H1 (cell line): ENCODE measurements around the gene CD276. TPM values are rescaled to one million over a fixed set of nuclear protein-coding genes. Genes with fewer than 3 reads are reported as not detected.

Source experiments
- CTCF ChIA-PET: fragments of 300-600 bp; sonication (Branson Sonifier 250); formaldehyde crosslinking; loops from one replicate; lab custom pipeline; 2021; ENCODE audit not compliant: partially characterized antibody; lab: Charles Lee
- POLR2A ChIA-PET: fragments of 300-600 bp; sonication (Branson Sonifier 250); formaldehyde crosslinking; loops from one replicate; lab custom pipeline; 2021; ENCODE audit warnings: inconsistent platforms; ENCODE audit not compliant: partially characterized antibody; lab: Charles Lee
- DNase-seq, 2 experiments: peaks; one replicate each; pipeline versions ENCODE4 v3.0.0 to v3.0.0-alpha.2; 2010 to 2022; ENCODE audit warnings: low spot score in 2 of 2, low read depth in 1 of 2, mixed read lengths in 1 of 2
- FAIRE-seq: peaks from 2 replicates; lab custom pipeline; 2011; peaks lifted over from hg19 to GRCh38; lab: Jason Lieb, UNC
- H2AFZ ChIP-seq: 2 replicates; pipeline ENCODE4 v1.8.1; 2012; ENCODE audit warnings: low read length, inconsistent platforms
- H2AK5ac ChIP-seq: 2 replicates; pipeline ENCODE4 v1.6.1; 2013; ENCODE audit warnings: low read depth, low read length
- H2BK120ac ChIP-seq: replicated peaks from 2 replicates; pipeline ENCODE3; 2013; ENCODE audit warnings: low read depth, low read length, inconsistent platforms
- H2BK12ac ChIP-seq: 2 replicates; pipeline ENCODE4 v1.6.1; 2013; ENCODE audit warnings: low read depth, low read length
- H2BK15ac ChIP-seq: 2 replicates; pipeline ENCODE4 v1.6.1; 2013; ENCODE audit warnings: low read length
- H2BK20ac ChIP-seq: 2 replicates; pipeline ENCODE4 v1.6.1; 2013; ENCODE audit warnings: low read length
- H2BK5ac ChIP-seq: 2 replicates; pipeline ENCODE4 v1.6.1; 2013; ENCODE audit warnings: low read depth, low read length
- H3K14ac ChIP-seq: 2 replicates; pipeline ENCODE4 v1.6.1; 2013; ENCODE audit warnings: inconsistent platforms; ENCODE audit not compliant: insufficient read length
- H3K18ac ChIP-seq: 2 replicates; pipeline ENCODE4 v1.6.1; 2013; ENCODE audit warnings: low read length; ENCODE audit errors: extremely low read depth
- H3K23ac ChIP-seq: 2 replicates; pipeline ENCODE4 v1.6.1; 2013; ENCODE audit warnings: inconsistent platforms; ENCODE audit not compliant: insufficient read length
- H3K23me2 ChIP-seq: 2 replicates; pipeline ENCODE4 v1.6.1; 2013; ENCODE audit warnings: low read depth, low read length
- H3K27ac ChIP-seq: 2 replicates; pipeline ENCODE4 v1.6.1; 2011; ENCODE audit warnings: low read depth, low read length, inconsistent platforms
- H3K27me3 ChIP-seq, 4 experiments: replicated peaks in 1 of 4; 1 replicate in 1 of 4; 2 replicates in 3 of 4; pipeline versions ENCODE4 v1.6.1 to v1.8.1; 2011 to 2013; ENCODE audit warnings: low read length in 3 of 4, mild to moderate bottlenecking in 3 of 4, inconsistent platforms in 2 of 4, mixed read lengths in 2 of 4, moderate library complexity in 1 of 4; ENCODE audit not compliant: control insufficient read depth in 3 of 4, insufficient read depth in 3 of 4; ENCODE audit errors: extremely low read depth in 1 of 4
- H3K36me3 ChIP-seq, 4 experiments: 2 replicates each; pipeline versions ENCODE4 v1.6.1 to v1.8.1; 2011 to 2013; ENCODE audit warnings: mild to moderate bottlenecking in 4 of 4, low read length in 3 of 4, moderate library complexity in 2 of 4, control low read depth in 1 of 4, inconsistent platforms in 1 of 4; ENCODE audit not compliant: insufficient read depth in 4 of 4, control insufficient read depth in 2 of 4
- H3K4ac ChIP-seq: replicated peaks from 2 replicates; pipeline ENCODE3; 2013; ENCODE audit warnings: low read length, low read depth, mixed read lengths, inconsistent platforms; ENCODE audit not compliant: insufficient read length
- H3K4me1 ChIP-seq, 4 experiments: replicated peaks in 1 of 4; 1 replicate in 1 of 4; 2 replicates in 3 of 4; pipeline versions ENCODE4 v1.6.1 to v1.8.1; 2011 to 2013; ENCODE audit warnings: low read length in 3 of 4, inconsistent platforms in 2 of 4, mixed read lengths in 1 of 4; ENCODE audit not compliant: insufficient read depth in 4 of 4, control insufficient read depth in 3 of 4
- H3K4me2 ChIP-seq, 2 experiments: 2 replicates each; pipeline versions ENCODE4 v1.6.1 to v1.8.1; 2011 to 2013; ENCODE audit warnings: low read depth in 2 of 2, low read length in 2 of 2, control low read depth in 1 of 2, inconsistent platforms in 1 of 2, mild to moderate bottlenecking in 1 of 2; ENCODE audit not compliant: insufficient read depth in 1 of 2
- H3K4me3 ChIP-seq, 4 experiments: fragments of 200-600, 300-600 bp in 1 of 4; sonication (generic), shearing (Covaris generic), sonication (Bioruptor Twin) in 1 of 4; 2 replicates each; pipeline versions ENCODE4 v1.5.1 to v1.8.1; 2011 to 2016; ENCODE audit warnings: low read length in 4 of 4, low read depth in 3 of 4, control low read depth in 2 of 4, inconsistent platforms in 2 of 4, mild to moderate bottlenecking in 2 of 4, mixed read lengths in 1 of 4, moderate library complexity in 1 of 4; ENCODE audit not compliant: insufficient read depth in 2 of 4; ENCODE audit errors: extremely low read depth in 1 of 4
- H3K56ac ChIP-seq: replicated peaks from 2 replicates; pipeline ENCODE3; 2013; ENCODE audit warnings: low read depth, mild to moderate bottlenecking, mixed read lengths, low read length, inconsistent platforms; ENCODE audit not compliant: insufficient read length
- H3K79me1 ChIP-seq: 2 replicates; pipeline ENCODE4 v1.6.1; 2013; ENCODE audit warnings: low read depth, low read length, control low read depth
- H3K79me2 ChIP-seq, 2 experiments: 2 replicates each; pipeline versions ENCODE4 v1.6.1 to v1.8.1; 2012 to 2013; ENCODE audit warnings: low read length in 2 of 2, mild to moderate bottlenecking in 2 of 2, inconsistent platforms in 1 of 2; ENCODE audit not compliant: insufficient read depth in 2 of 2, control insufficient read depth in 1 of 2
- H3K9ac ChIP-seq, 4 experiments: replicated peaks in 1 of 4; 1 replicate in 1 of 4; 2 replicates in 3 of 4; pipeline versions ENCODE4 v1.6.1 to v1.8.1; 2011 to 2013; ENCODE audit warnings: low read depth in 3 of 4, low read length in 3 of 4, control low read depth in 2 of 4, mild to moderate bottlenecking in 2 of 4, moderate library complexity in 2 of 4, inconsistent platforms in 1 of 4; ENCODE audit errors: extremely low read depth in 1 of 4
- H3K9me3 ChIP-seq, 2 experiments: 2 replicates each; pipeline versions ENCODE4 v1.6.1 to v1.8.1; 2012 to 2013; ENCODE audit warnings: mild to moderate bottlenecking in 2 of 2, moderate library complexity in 2 of 2, control low read depth in 1 of 2, inconsistent platforms in 1 of 2, low read depth in 1 of 2, low read length in 1 of 2, mixed read lengths in 1 of 2; ENCODE audit not compliant: insufficient read depth in 2 of 2
- H4K20me1 ChIP-seq, 2 experiments: replicated peaks in 1 of 2; 2 replicates each; pipeline versions ENCODE3 to v1.8.1; 2011 to 2013; ENCODE audit warnings: inconsistent platforms in 2 of 2, low read length in 2 of 2, mild to moderate bottlenecking in 1 of 2; ENCODE audit not compliant: insufficient read depth in 2 of 2, control insufficient read depth in 1 of 2
- H4K5ac ChIP-seq: 2 replicates; pipeline ENCODE4 v1.6.1; 2013; ENCODE audit warnings: low read length, low read depth, mixed read lengths, inconsistent platforms; ENCODE audit not compliant: insufficient read length
- H4K8ac ChIP-seq: 2 replicates; pipeline ENCODE4 v1.8.0; 2013; ENCODE audit warnings: mild to moderate bottlenecking, moderate library complexity, low read length, inconsistent platforms; ENCODE audit not compliant: insufficient read depth; ENCODE audit errors: extremely low read depth
- H4K91ac ChIP-seq: replicated peaks from 2 replicates; pipeline ENCODE3; 2013; ENCODE audit warnings: low read length, mixed read lengths, inconsistent platforms; ENCODE audit not compliant: insufficient read length
- ASH2L ChIP-seq: fragments of 200-600, 300-600 bp; sonication (generic); IDR thresholded peaks from one replicate; pipeline ENCODE4 v1.7.1; 2017; ENCODE audit warnings: low read length
- EGR1 ChIP-seq: IDR thresholded peaks from 2 replicates; pipeline ENCODE4 v1.6.1; 2011; ENCODE audit warnings: low read depth, low read length, borderline replicate concordance
- KDM1A ChIP-seq: fragments of 200-600, 300-600 bp; sonication (generic); IDR thresholded peaks from 2 replicates; pipeline ENCODE4 v1.7.1; 2016; ENCODE audit warnings: mild to moderate bottlenecking, low read length, borderline replicate concordance
- KDM4A ChIP-seq: IDR thresholded peaks from one replicate; pipeline ENCODE4 v1.7.1; 2012; ENCODE audit warnings: low read depth, mild to moderate bottlenecking, moderate library complexity, low read length, inconsistent platforms; ENCODE audit not compliant: severe bottlenecking
- MAFK ChIP-seq: IDR thresholded peaks from 2 replicates; pipeline ENCODE4 v1.6.1; 2012; ENCODE audit warnings: low read depth, mild to moderate bottlenecking, improper control_type of control experiment, low read length
- NRF1 ChIP-seq: IDR thresholded peaks from 2 replicates; pipeline ENCODE4 v1.6.1; 2011; ENCODE audit warnings: mild to moderate bottlenecking, low read depth, low read length, improper control_type of control experiment
- POLR2A ChIP-seq, 2 experiments: IDR thresholded peaks; 1 replicate in 1 of 2; 2 replicates in 1 of 2; pipeline ENCODE4 v1.6.1; 2011; ENCODE audit warnings: low read depth in 2 of 2, low read length in 2 of 2, mild to moderate bottlenecking in 2 of 2; ENCODE audit errors: control extremely low read depth in 1 of 2
- RBBP5 ChIP-seq: IDR thresholded peaks from 2 replicates; pipeline ENCODE4 v1.7.1; 2012; ENCODE audit warnings: low read depth, mild to moderate bottlenecking, inconsistent platforms, low read length, moderate library complexity, borderline replicate concordance
- RXRA ChIP-seq: IDR thresholded peaks from 2 replicates; pipeline ENCODE4 v1.6.1; 2011; ENCODE audit warnings: low read depth, mild to moderate bottlenecking, low read length, moderate library complexity; ENCODE audit not compliant: insufficient read depth
- SP1 ChIP-seq: IDR thresholded peaks from 2 replicates; pipeline ENCODE4 v1.6.1; 2011; ENCODE audit warnings: low read depth, low read length
- SRF ChIP-seq: IDR thresholded peaks from 2 replicates; pipeline ENCODE4 v1.6.1; 2011; ENCODE audit warnings: mild to moderate bottlenecking, low read depth, low read length, moderate library complexity
- TAF1 ChIP-seq: IDR thresholded peaks from 2 replicates; pipeline ENCODE4 v1.6.1; 2011; ENCODE audit warnings: mild to moderate bottlenecking, low read depth, low read length
- TCF12 ChIP-seq: IDR thresholded peaks from 2 replicates; pipeline ENCODE4 v1.6.1; 2011; ENCODE audit warnings: low read depth, mild to moderate bottlenecking, low read length
- TEAD4 ChIP-seq: IDR thresholded peaks from 2 replicates; pipeline ENCODE4 v1.6.1; 2012; ENCODE audit warnings: low read depth, low read length, inconsistent platforms, mixed read lengths
- YY1 ChIP-seq: IDR thresholded peaks from 2 replicates; pipeline ENCODE4 v1.6.1; 2011; ENCODE audit warnings: low read depth, mild to moderate bottlenecking, low read length
- WGBS, 2 experiments: shearing (Covaris generic) in 1 of 2; methylation state at CpG; one replicate each; pipeline versions ENCODE4 v1.1.6 to v1.1.7; 2013 to 2015; ENCODE audit warnings: low lambda C conversion rate in 2 of 2, mixed read lengths in 2 of 2, inconsistent platforms in 1 of 2, low coverage in 1 of 2, missing lambda C conversion rate in 1 of 2; ENCODE audit not compliant: insufficient replicate concordance in 2 of 2, insufficient coverage in 1 of 2, insufficient read length in 1 of 2; ENCODE audit errors: extremely low coverage in 1 of 2, missing lambda C conversion rate in 1 of 2; 5-methylcytosine and 5-hydroxymethylcytosine counted together
- polyA plus RNA-seq, 7 experiments: library from polyadenylated mRNA; depleted of rRNA in 3 of 7; stranded (reverse) in 5 of 7; unstranded in 2 of 7; fragments of >200 nt in 5 of 7; fragments of 200-250 nt in 2 of 7; gene quantifications; 1 replicate in 5 of 7; 2 replicates in 1 of 7; 4 replicates in 1 of 7; pipeline versions ENCODE4 v1.2.1 to v1.2.3, GENCODE V29; 2011 to 2013; ENCODE audit warnings: missing spikeins in 2 of 7, mixed read lengths in 2 of 7
- total RNA-seq: library from RNA; stranded (reverse); fragmentation: NEBNext Ultra II Directional; extraction: Animal tissue kit (Norgen Biotek cat#: 25700); gene quantifications from 2 replicates; pipeline ENCODE4 v1.2.1, GENCODE V29; 2021
- TF ChIP-seq, protein P1 (sequence below): IDR thresholded peaks from 2 replicates; pipeline ENCODE4 v1.6.1; 2011; ENCODE audit warnings: low read depth, mild to moderate bottlenecking, low read length; ENCODE audit not compliant: insufficient read depth

The CD276 gene
- total and polyA plus RNA-seq, 2 of the 8 experiments (the other 6 are each of a cell fraction or from before 2014, with no cell fraction given): 156 to 158 TPM

DNA sequence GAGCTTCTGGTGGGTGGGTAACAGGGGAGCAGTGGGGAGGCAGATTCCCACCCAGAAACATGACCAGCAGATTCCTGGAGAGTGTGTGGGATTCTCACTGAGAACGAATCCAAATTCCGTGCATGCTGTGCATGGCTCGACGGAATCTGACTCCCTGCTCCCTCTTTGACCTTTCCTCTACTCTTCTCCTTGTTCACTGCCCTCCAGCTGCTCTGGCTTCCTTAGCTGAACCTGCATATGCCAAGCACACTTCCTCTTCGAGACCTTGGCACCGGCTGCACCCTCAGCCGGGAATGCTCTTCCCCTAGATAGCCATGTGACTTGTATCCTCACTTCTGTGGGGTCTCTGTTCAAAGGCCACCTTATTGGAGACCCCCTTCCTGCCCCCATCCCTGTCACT is 62.7 kb downstream of the CD276 start:
- no peak overlapping the region for H3K4ac ChIP-seq
- H3K23ac ChIP-seq: no peak overlapping the region
- FAIRE-seq (no peak), DNase-seq (no peak)
- H2BK20ac ChIP-seq: no peak overlapping the region
- no peak overlapping the region for H4K5ac ChIP-seq
- H2AK5ac ChIP-seq: no peak overlapping the region
- no peak overlapping the region for H4K8ac ChIP-seq
- H3K36me3 ChIP-seq: no peaks in the 10 kb centered on the region
- H3K4me1 ChIP-seq: peaks cover 8 to 33% (median 17%) of the 10 kb centered on the region in 4 experiments
- H2BK15ac ChIP-seq: no peak overlapping the region; the same call in 1 of the 2 replicates
- no peaks in the 10 kb centered on the region for H4K20me1 ChIP-seq
- H4K91ac ChIP-seq: no peak overlapping the region
- no peak overlapping the region for H2AFZ ChIP-seq
- H3K23me2 ChIP-seq: peaks cover 2% of the 10 kb centered on the region; the same call in 1 of the 2 replicates
- no peak overlapping the region for H3K56ac ChIP-seq
- H3K4me2 ChIP-seq: no peak overlapping the region
- peak overlapping the region; percentile 41; the same call in 1 of the 2 replicates for H2BK12ac ChIP-seq
- no peak overlapping the region for H3K27ac ChIP-seq
- H3K79me1 ChIP-seq: no peaks in the 10 kb centered on the region
- H3K79me2 ChIP-seq: no peaks in the 10 kb centered on the region
- H3K27me3 ChIP-seq: peaks cover 0 to 8% (median 2%) of the 10 kb centered on the region in 4 experiments; a peak in 3 of 7 replicates
- CTCF ChIA-PET: interaction anchor here (0.9 to 9.4 kb wide), 7 partner anchors 10 to 127 kb away, joined by 3 to 45 read pairs (median 9); no protein-coding TSS in a partner anchor
- no peak overlapping the region for H3K14ac ChIP-seq
- H2BK120ac ChIP-seq: no peak overlapping the region
- no peaks in the 10 kb centered on the region for H3K9me3 ChIP-seq
- H3K18ac ChIP-seq: no peak overlapping the region
- H3K4me3 ChIP-seq: no peak overlapping the region
- no peak overlapping the region for H3K9ac ChIP-seq
- POLR2A ChIA-PET: no interaction called here
- H2BK5ac ChIP-seq: no peak overlapping the region
- WGBS, 2 experiments: 85% methylated on average over 7 of the region's 7 CpGs; no CpG with 5 or more reads in 1 of the 2 experiments
- TF ChIP-seq KDM4A: no peak
- no peak for TF ChIP-seq RBBP5
- no peak for TF ChIP-seq NRF1
- no peak for TF ChIP-seq YY1
- TF ChIP-seq EGR1: no peak
- TF ChIP-seq MAFK: no peak
- no peak for TF ChIP-seq SRF
- TF ChIP-seq KDM1A: no peak
- no peak for TF ChIP-seq TAF1
- no peak for TF ChIP-seq RXRA
- no peak for TF ChIP-seq TCF12
- no peak for TF ChIP-seq ASH2L
- TF ChIP-seq TEAD4: no peak
- TF ChIP-seq SP1: no peak
- TF ChIP-seq POLR2A (IDR thresholded peaks at IDR 0.05; ENCODE audit: control extremely low read depth in 1 of 2, low read depth in 2 of 2, low read length in 2 of 2): no peak
- TF ChIP-seq, protein P1, sequence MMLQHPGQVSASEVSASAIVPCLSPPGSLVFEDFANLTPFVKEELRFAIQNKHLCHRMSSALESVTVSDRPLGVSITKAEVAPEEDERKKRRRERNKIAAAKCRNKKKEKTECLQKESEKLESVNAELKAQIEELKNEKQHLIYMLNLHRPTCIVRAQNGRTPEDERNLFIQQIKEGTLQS: no peak
